Measurements from ENCODE around the gene NRN1L.
"Not testable (repeated sequence)": the region's sequence is repeated elsewhere in the genome, so short reads cannot be mapped to it uniquely, and the experiment has no call there.

NRN1L gene

GRCh38 chr16:67884684-67885083 is at the start of gene NRN1L:
NRN1L (plus strand) TSS chr16:67884885; CDS start chr16:67884904, 19 bp downstream.
- DNase-seq, result no peak

DNA sequence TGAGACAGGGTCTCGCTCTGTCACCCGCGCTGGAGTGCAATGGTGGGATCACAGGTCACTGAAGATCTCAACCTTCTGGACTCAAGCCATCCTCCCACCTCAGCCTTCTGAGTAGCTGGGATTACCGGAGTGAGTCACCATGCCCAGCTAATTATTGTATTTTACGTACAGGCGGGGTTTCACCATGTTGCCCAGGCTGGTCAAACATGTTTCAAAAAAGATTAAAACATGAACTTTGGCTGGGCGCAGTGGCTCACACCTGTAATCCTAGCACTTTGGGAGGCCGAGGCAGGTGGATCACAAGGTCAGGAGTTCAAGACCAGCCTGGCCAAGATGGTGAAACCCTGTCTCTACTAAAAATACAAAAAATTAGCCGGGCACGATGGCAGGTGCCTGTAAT is 47.5 kb upstream of the NRN1L start:
- not testable (repeated sequence) for DNase-seq

- DNase-seq, result no peak
Measured at GRCh38 chr16:67837811-67838210, 46.9 kb upstream of the NRN1L start.

DNA sequence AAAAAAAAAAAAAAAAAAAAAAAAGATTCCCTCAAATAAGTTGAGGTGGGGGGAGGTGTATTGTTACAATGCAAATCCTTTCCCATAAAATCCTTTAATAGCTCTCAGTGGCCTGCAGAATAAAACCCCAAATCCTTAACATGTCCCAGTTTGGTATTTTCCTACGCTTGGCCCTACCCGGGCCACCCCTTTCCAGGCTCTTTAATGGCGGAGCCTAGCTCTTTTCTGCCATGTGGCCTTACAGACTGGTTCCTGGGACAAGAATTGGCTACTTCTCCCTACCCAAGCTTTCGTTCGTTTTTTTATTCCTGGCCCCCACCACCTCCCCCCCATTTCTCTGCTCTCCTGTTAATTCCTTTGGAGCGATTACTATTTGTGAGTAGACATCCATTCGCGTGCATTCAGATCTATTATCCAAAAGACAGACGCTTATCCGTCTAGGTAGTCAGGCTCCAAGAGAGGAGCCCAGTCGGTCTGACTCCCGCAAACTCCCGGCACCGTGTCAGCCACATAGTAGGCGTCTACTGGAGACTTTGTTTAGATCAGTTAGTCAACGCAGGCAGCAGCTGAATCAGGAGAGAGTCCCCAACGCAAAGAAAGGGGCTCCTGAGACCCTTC is 43.4 kb upstream of the NRN1L start:
- no peak for DNase-seq

- DNase-seq, result peak; percentile 80
Measured at GRCh38 chr16:67841816-67842508, 42.7 kb upstream of the NRN1L start, which contains the start of gene THAP11. THAP11 (plus strand) TSS chr16:67842320; CDS start chr16:67842555, 235 bp downstream.

GRCh38 chr16:67842509-67843342 is 42.0 kb upstream of the NRN1L start:
- DNase-seq, result no peak

DNA sequence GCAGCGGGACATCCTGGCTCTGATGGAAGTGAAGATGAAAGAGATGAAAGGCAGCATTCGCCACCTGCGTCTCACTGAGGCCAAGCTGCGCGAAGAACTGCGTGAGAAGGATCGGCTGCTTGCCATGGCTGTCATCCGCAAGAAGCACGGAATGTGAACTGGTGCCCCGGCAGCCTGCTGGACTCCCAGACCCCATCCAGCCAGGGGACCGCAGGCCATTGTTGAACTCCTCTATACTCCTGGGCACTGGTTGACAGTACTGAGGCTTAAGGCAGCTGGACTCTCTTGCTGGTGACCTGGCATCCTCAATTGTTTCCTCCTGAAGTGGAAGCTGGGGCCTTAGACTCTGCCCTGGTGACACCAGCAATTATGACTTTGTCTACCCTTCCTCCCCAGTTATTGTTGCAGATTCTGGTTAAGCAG is 41.3 kb upstream of the NRN1L start:
- DNase-seq, result no peak

DNA sequence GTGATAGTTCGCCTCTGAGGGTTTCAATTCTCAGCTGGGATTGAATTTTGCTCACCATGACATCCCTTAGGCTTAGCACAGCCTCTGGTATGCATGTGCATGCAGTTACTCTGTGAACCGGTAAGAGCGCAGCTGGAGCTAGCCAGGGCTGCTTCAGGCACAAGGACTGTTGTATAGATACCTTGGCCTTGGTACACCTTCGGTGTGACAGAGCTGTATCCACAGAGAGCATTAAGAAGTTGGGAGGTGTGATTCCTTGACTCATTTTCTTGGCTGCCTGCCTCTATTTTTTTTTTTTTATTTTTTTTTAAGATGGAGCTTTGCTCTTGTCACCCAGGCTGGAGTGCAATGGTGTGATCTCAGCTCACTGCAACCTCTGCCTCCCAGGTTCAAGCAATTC is 40.2 kb upstream of the NRN1L start:
- no peak for DNase-seq

- DNase-seq, result no peak
Measured at GRCh38 chr16:67845291-67846062, 39.2 kb upstream of the NRN1L start.

DNA sequence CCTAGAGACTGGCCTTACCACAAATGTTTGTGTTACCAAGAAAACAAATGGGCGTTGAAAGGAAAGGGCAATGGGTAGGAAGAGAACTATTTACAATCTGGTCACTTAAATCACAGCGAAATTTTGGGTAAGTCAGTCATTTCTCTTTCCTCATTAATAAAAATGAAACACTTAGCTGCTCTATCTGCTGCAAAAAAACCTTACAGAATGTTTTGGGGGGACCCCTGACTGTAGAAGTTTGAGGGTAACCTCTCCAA is 38.7 kb upstream of the NRN1L start:
- no peak for DNase-seq

- peak; percentile 84 for DNase-seq
Measured at GRCh38 chr16:67846320-67847063, 38.2 kb upstream of the NRN1L start, which contains the start of gene NUTF2. NUTF2 (plus strand) TSS chr16:67846933; CDS start chr16:67865131, 18,198 bp downstream.

GRCh38 chr16:67847064-67847861 is 37.4 kb upstream of the NRN1L start, which contains the start of gene CENPT:
CENPT (minus strand) TSS chr16:67847693; CDS start chr16:67833859, 13,834 bp downstream.
- no peak for DNase-seq

GRCh38 chr16:67848118-67848517 is 36.6 kb upstream of the NRN1L start:
- DNase-seq, result no peak

- DNase-seq, result no peak
Measured at GRCh38 chr16:67853670-67854069, 31.0 kb upstream of the NRN1L start.

GRCh38 chr16:67855789-67856188 is 28.9 kb upstream of the NRN1L start:
- DNase-seq, result no peak

- DNase-seq, result no peak
Measured at GRCh38 chr16:67856927-67857546, 27.6 kb upstream of the NRN1L start.

DNA sequence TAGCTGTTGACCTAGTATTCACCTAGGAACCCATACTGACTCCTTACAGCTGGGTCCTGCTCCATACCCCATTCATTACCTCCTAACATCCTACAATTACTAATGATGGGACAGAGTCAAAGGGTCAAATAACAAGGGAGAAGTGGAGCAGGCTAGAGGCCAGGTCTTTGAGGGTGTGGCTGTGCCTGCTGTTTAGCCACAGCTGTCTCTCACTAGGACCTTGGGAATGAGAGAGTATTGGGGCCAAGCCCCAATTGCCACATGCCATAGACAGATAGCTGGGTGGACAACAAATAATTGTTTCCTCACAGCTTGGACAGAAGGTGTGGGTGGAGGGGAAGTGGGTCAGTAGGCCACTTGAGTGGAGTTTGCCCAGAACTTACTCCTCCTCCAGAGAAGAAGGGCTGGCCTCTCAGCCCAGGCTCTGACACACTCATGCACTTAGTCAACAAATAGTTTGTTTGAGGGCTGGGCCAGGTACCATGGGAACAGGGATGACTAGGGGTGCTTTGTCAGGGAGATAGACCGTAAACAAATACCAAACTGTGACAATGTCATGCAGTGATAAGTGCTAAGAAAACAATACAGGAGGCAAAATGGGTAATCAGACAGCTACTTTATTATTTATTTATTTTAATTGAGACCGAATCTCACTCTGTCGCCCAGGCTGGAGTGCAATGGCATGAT is 27.0 kb upstream of the NRN1L start:
- no peak for DNase-seq

GRCh38 chr16:67858500-67858899 is 26.2 kb upstream of the NRN1L start:
- DNase-seq, result no peak

- no peak for DNase-seq
Measured at GRCh38 chr16:67860589-67861398, 23.9 kb upstream of the NRN1L start.

Data from GDM1 (cell line).